HL-60 (cell line): ENCODE data around the gene HBG1.

ENCODE experiments used
- DNase-seq, 2 experiments: peaks; one replicate each; pipeline ENCODE4 v3.0.0-alpha.2; 2010 to 2020; ENCODE audit warnings: low read depth in 1 of 2, low spot score in 1 of 2
- H3K27ac ChIP-seq: fragments of 250-450 bp; sonication (Bioruptor Pico); replicated peaks from 2 replicates; pipeline ENCODE4 v1.5.1; 2020; ENCODE audit warnings: mild to moderate bottlenecking, moderate library complexity
- H3K27me3 ChIP-seq: fragments of 250-450 bp; sonication (Bioruptor Pico); 2 replicates; pipeline ENCODE4 v1.5.1; 2021; ENCODE audit warnings: mild to moderate bottlenecking, moderate library complexity; ENCODE audit not compliant: insufficient read depth, poor library complexity, severe bottlenecking
- H3K4me3 ChIP-seq: replicated peaks from 2 replicates; pipeline ENCODE4 v1.5.1; 2011; ENCODE audit warnings: mild to moderate bottlenecking, control low read depth, low read length; ENCODE audit not compliant: insufficient read depth
- GABPA ChIP-seq: IDR thresholded peaks from 2 replicates; pipeline ENCODE4 v1.6.1; 2012; ENCODE audit warnings: low read depth
- POLR2AphosphoS5 ChIP-seq: IDR thresholded peaks from 2 replicates; pipeline ENCODE4 v1.6.1; 2012; ENCODE audit warnings: low read depth
- SPI1 ChIP-seq: IDR thresholded peaks from 2 replicates; pipeline ENCODE4 v1.6.1; 2012; ENCODE audit warnings: low read depth, mild to moderate bottlenecking, borderline replicate concordance
- TF ChIP-seq, protein P1 (sequence below): IDR thresholded peaks from 2 replicates; pipeline ENCODE4 v1.6.1; 2012; ENCODE audit warnings: low read depth; ENCODE audit not compliant: insufficient replicate concordance
- TF ChIP-seq, protein P2 (sequence below): IDR thresholded peaks from one replicate; pipeline ENCODE4 v1.5.1; 2011; ENCODE audit warnings: low read length, control low read depth, inconsistent platforms; ENCODE audit not compliant: insufficient read depth

The HBG1 gene

DNA sequence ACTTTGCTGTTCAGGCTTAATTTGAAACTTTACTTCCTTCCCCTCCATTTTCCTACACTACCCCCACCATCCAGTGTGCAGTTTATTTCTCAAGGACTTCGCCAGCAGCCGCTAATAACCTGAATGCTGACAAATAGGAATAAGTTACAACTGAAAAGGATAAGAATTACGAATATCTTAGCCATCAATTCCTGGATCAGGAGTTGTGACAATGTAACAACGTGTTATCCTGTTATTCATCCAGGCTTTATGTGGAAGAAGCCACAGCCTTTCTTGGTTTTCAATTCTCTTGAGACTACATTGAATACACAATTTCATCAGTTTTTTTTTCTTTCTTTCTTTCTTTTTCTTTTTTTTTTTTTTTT is 5.9 kb downstream of the HBG1 start:
- no peak overlapping the region for H3K27ac ChIP-seq
- DNase-seq, result no peak
- no peaks in the 10 kb centered on the region for H3K27me3 ChIP-seq
- TF ChIP-seq, protein P1, sequence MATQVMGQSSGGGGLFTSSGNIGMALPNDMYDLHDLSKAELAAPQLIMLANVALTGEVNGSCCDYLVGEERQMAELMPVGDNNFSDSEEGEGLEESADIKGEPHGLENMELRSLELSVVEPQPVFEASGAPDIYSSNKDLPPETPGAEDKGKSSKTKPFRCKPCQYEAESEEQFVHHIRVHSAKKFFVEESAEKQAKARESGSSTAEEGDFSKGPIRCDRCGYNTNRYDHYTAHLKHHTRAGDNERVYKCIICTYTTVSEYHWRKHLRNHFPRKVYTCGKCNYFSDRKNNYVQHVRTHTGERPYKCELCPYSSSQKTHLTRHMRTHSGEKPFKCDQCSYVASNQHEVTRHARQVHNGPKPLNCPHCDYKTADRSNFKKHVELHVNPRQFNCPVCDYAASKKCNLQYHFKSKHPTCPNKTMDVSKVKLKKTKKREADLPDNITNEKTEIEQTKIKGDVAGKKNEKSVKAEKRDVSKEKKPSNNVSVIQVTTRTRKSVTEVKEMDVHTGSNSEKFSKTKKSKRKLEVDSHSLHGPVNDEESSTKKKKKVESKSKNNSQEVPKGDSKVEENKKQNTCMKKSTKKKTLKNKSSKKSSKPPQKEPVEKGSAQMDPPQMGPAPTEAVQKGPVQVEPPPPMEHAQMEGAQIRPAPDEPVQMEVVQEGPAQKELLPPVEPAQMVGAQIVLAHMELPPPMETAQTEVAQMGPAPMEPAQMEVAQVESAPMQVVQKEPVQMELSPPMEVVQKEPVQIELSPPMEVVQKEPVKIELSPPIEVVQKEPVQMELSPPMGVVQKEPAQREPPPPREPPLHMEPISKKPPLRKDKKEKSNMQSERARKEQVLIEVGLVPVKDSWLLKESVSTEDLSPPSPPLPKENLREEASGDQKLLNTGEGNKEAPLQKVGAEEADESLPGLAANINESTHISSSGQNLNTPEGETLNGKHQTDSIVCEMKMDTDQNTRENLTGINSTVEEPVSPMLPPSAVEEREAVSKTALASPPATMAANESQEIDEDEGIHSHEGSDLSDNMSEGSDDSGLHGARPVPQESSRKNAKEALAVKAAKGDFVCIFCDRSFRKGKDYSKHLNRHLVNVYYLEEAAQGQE, result no peak
- TF ChIP-seq GABPA (no peak), POLR2AphosphoS5 (no peak), SPI1 (no peak)
- TF ChIP-seq, protein P2, sequence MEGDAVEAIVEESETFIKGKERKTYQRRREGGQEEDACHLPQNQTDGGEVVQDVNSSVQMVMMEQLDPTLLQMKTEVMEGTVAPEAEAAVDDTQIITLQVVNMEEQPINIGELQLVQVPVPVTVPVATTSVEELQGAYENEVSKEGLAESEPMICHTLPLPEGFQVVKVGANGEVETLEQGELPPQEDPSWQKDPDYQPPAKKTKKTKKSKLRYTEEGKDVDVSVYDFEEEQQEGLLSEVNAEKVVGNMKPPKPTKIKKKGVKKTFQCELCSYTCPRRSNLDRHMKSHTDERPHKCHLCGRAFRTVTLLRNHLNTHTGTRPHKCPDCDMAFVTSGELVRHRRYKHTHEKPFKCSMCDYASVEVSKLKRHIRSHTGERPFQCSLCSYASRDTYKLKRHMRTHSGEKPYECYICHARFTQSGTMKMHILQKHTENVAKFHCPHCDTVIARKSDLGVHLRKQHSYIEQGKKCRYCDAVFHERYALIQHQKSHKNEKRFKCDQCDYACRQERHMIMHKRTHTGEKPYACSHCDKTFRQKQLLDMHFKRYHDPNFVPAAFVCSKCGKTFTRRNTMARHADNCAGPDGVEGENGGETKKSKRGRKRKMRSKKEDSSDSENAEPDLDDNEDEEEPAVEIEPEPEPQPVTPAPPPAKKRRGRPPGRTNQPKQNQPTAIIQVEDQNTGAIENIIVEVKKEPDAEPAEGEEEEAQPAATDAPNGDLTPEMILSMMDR, result no peak
- H3K4me3 ChIP-seq, result no peak overlapping the region

DNA sequence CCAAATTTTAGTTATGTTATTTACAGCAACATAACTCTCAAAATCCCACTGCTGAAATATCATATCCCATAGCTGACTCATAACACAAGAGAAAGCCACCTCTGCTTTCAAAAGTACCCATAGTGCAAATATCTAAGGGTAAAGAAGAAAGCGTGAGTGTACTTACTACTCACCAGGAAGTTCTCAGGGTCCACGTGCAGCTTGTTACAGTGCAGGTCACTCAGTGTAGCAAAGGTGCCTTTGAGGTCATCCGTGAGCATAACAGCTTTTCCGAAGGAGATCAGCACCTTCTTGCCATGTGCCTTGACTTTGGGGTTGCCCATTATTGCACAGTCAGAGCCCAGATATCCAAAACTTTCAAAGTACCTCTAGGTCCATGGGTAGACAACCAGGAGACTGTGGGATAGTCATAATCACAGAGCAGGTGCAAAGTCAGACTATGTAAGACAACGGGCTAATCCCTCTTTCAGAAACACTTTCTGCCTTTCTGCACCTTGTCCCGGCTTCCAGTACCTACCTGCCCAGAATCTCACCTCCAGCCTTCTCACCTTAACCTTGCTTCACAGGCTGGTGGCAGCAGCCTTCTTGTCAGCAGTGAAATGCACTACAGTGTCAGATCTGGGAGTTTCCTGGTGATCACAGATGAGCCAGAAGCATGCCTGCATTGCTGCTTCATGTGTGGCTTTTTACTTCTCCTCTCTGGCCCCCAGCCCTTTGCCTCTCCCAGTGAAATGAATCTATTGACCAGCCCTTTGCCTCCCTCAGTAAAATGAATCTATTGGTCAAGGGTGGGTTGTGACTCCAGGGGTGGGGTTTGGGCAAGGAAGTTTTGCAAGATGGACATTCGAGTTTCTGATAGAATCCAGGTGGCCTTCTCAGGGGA is 6.5 kb downstream of the HBG1 start:
- Histone ChIP-seq H3K27me3 (no peaks in the 10 kb centered on the region), H3K27ac (no peak overlapping the region), H3K4me3 (no peak overlapping the region)
- TF ChIP-seq, protein P2, result no peak
- no peak for TF ChIP-seq GABPA
- TF ChIP-seq SPI1, result no peak
- TF ChIP-seq POLR2AphosphoS5, result no peak
- TF ChIP-seq, protein P1, result no peak
- no peak for DNase-seq

DNA sequence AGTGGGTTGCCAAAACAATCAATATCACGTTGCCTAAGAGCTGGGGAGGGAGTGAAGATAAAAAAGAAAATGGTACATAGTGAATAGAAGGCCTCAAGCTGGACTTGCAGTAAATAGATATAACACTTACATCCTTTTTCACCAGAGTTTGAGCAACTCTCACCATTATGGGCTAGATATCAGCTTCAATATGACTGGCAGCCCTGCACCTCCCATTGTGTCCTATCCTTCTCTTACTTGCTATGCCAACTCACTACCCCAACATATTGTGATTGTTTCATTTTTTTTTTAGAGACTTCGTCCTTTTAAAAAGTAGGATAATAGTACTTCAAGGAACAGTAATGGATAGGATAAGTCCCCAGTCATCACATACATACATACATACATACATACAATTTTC is 7.4 kb downstream of the HBG1 start:
- TF ChIP-seq GABPA (no peak), SPI1 (no peak), POLR2AphosphoS5 (no peak)
- TF ChIP-seq, protein P1, result no peak
- TF ChIP-seq, protein P2, result no peak
- no peak overlapping the region for H3K4me3 ChIP-seq
- H3K27me3 ChIP-seq, result no peaks in the 10 kb centered on the region
- no peak overlapping the region for H3K27ac ChIP-seq
- no peak for DNase-seq
